Activated T-cell treated with anti-CD3 and anti-CD28 coated beads, Interleukin-2, amount 50 U/mL, for 4 hours (primary cell): ENCODE data around the gene MFAP3L. TPM values are rescaled to one million over a fixed set of nuclear protein-coding genes. Genes with fewer than 3 reads are reported as not detected.

ENCODE experiments used
- ATAC-seq, 2 donors: fragments of 200-7000 bp; cut with Tn5 transposase; one replicate each; pipeline ENCODE4 v1.10.0; 2021
- DNase-seq: peaks from one replicate; pipeline ENCODE4 v3.0.0-alpha.2; 2020
- H3K27me3 Mint-ChIP-seq: one replicate; pipeline ENCODE4 v1.8.0; 2021; ENCODE audit warnings: low read depth, mixed read lengths
- H3K36me3 Mint-ChIP-seq: one replicate; pipeline ENCODE4 v1.8.0; 2022; ENCODE audit warnings: mixed read lengths; ENCODE audit not compliant: insufficient read depth
- H3K4me1 Mint-ChIP-seq: one replicate; pipeline ENCODE4 v1.8.0; 2021; ENCODE audit warnings: low read depth, mixed read lengths
- H3K4me3 Mint-ChIP-seq: one replicate; pipeline ENCODE4 v1.8.0; 2021; ENCODE audit warnings: mild to moderate bottlenecking, moderate library complexity, mixed read lengths
- H3K9me3 Mint-ChIP-seq: one replicate; pipeline ENCODE4 v1.8.0; 2021; ENCODE audit warnings: mixed read lengths
- total RNA-seq, 3 donors: library from RNA; stranded (reverse); gene quantifications; one replicate each; pipeline ENCODE4 v1.2.1, GENCODE V29; 2021

Gene MFAP3L
- total RNA-seq, 3 donors from 2014 or later = 1.1 to 1.4 (median 1.4) TPM

GRCh38 chr4:169987327-169988228, 38.6 kb downstream of the MFAP3L start:
- no peaks in the 10 kb centered on the region for H3K27me3 Mint-ChIP-seq
- no peaks in the 10 kb centered on the region for H3K36me3 Mint-ChIP-seq
- no peaks in the 10 kb centered on the region for H3K4me1 Mint-ChIP-seq
- no peaks in the 10 kb centered on the region for H3K9me3 Mint-ChIP-seq
- no peak for DNase-seq
- no peak overlapping the region for H3K4me3 Mint-ChIP-seq
- ATAC-seq = no peak

GRCh38 chr4:169986369-169986768, 39.8 kb downstream of the MFAP3L start:
- Mint-ChIP-seq H3K4me1 (no peaks in the 10 kb centered on the region), H3K27me3 (peaks cover 8% of the 10 kb centered on the region), H3K36me3 (no peaks in the 10 kb centered on the region), H3K9me3 (no peaks in the 10 kb centered on the region), H3K4me3 (no peak overlapping the region)
- DNase-seq = no peak
- no peak for ATAC-seq

DNA sequence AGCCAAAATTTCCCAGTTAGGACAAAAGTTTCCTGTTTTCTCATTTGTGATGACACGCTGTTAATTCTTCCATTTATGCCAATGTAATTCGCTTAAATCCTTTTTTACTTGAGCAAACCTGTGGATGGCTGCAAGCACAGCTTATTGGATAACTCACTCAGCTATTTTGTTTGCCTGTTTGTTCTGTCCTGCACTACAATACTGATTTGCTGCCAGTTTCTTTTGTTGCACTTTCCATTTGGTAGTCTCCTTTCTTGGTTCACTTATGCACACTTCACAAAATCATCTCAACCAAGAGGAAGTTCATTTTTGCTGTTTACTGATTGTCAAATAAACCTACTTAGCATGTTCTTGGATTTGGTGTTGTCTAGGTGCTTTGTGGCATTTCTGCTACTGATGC, 40.3 kb downstream of the MFAP3L start:
- no peak for DNase-seq
- no peaks in the 10 kb centered on the region for H3K4me1 Mint-ChIP-seq
- H3K9me3 Mint-ChIP-seq = no peaks in the 10 kb centered on the region
- no peak for ATAC-seq
- H3K27me3 Mint-ChIP-seq = peaks cover 11% of the 10 kb centered on the region
- no peaks in the 10 kb centered on the region for H3K36me3 Mint-ChIP-seq
- no peak overlapping the region for H3K4me3 Mint-ChIP-seq

GRCh38 chr4:169984745-169985144, 41.5 kb downstream of the MFAP3L start:
- Mint-ChIP-seq H3K27me3 (peaks cover 14% of the 10 kb centered on the region), H3K4me3 (no peak overlapping the region), H3K36me3 (no peaks in the 10 kb centered on the region), H3K4me1 (no peaks in the 10 kb centered on the region), H3K9me3 (no peaks in the 10 kb centered on the region)
- ATAC-seq (no peak), DNase-seq (no peak)

GRCh38 chr4:169984173-169984572, 42.0 kb downstream of the MFAP3L start:
- H3K4me1 Mint-ChIP-seq = no peaks in the 10 kb centered on the region
- no peaks in the 10 kb centered on the region for H3K36me3 Mint-ChIP-seq
- no peak for ATAC-seq
- H3K4me3 Mint-ChIP-seq = no peak overlapping the region
- H3K9me3 Mint-ChIP-seq = no peaks in the 10 kb centered on the region
- peaks cover 14% of the 10 kb centered on the region for H3K27me3 Mint-ChIP-seq
- DNase-seq = no peak

- no peak for ATAC-seq
- Mint-ChIP-seq H3K9me3 (no peaks in the 10 kb centered on the region), H3K4me3 (no peak overlapping the region), H3K27me3 (peaks cover 24% of the 10 kb centered on the region), H3K4me1 (no peaks in the 10 kb centered on the region), H3K36me3 (no peaks in the 10 kb centered on the region)
- DNase-seq = no peak
These were observed 49.2 kb downstream of the MFAP3L start for GRCh38 chr4:169976951-169977350.

GRCh38 chr4:169975838-169976796, 50.1 kb downstream of the MFAP3L start:
- Mint-ChIP-seq H3K36me3 (no peaks in the 10 kb centered on the region), H3K4me3 (no peak overlapping the region), H3K9me3 (no peaks in the 10 kb centered on the region), H3K4me1 (no peaks in the 10 kb centered on the region), H3K27me3 (peaks cover 19% of the 10 kb centered on the region)
- ATAC-seq (no peak), DNase-seq (no peak)

DNA sequence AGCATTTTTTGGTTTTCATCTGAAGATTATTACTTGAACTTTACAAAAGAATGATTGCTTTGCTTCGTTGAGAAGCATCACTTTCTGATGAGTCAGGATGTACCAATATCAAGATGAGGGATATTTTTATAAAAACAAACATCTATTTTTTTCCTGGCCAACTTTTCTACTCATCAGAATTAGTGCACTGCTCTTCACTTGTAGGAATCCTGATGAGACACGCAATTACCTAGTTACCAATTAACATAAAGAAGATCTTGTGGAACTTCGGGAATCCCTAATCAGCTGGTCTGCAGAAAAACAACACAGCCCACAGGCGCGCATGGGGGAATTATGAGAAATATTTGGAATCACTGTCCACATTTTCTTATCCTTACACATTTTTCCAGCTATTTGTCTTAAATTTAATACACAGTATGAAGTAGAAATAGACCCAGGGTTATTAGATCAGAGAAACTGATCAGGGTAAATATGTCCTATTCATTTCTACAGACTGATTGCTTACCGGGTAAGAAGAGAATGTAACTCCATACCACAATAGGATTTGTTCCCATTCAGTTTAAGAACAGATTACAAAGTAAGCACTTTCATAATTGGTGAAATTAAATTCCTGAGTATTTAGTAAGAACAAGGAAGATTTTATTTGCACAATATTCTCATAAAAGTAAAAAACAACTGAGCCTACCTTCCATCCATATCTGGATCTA, 50.9 kb downstream of the MFAP3L start:
- peaks cover 15% of the 10 kb centered on the region for H3K27me3 Mint-ChIP-seq
- no peaks in the 10 kb centered on the region for H3K36me3 Mint-ChIP-seq
- H3K4me3 Mint-ChIP-seq = no peak overlapping the region
- ATAC-seq = no peak
- no peak for DNase-seq
- no peaks in the 10 kb centered on the region for H3K4me1 Mint-ChIP-seq
- H3K9me3 Mint-ChIP-seq = no peaks in the 10 kb centered on the region

- Mint-ChIP-seq H3K36me3 (no peaks in the 10 kb centered on the region), H3K4me1 (no peaks in the 10 kb centered on the region), H3K9me3 (no peaks in the 10 kb centered on the region), H3K27me3 (peaks cover 12% of the 10 kb centered on the region), H3K4me3 (no peak overlapping the region)
- no peak for ATAC-seq
- no peak for DNase-seq
These were observed 54.7 kb downstream of the MFAP3L start for GRCh38 chr4:169971456-169972015.

- DNase-seq (no peak), ATAC-seq (no peak)
- no peaks in the 10 kb centered on the region for H3K4me1 Mint-ChIP-seq
- peaks cover 5% of the 10 kb centered on the region for H3K27me3 Mint-ChIP-seq
- H3K36me3 Mint-ChIP-seq = no peaks in the 10 kb centered on the region
- no peaks in the 10 kb centered on the region for H3K9me3 Mint-ChIP-seq
- H3K4me3 Mint-ChIP-seq = no peak overlapping the region
These were observed 57.2 kb downstream of the MFAP3L start for GRCh38 chr4:169968999-169969398.

DNA sequence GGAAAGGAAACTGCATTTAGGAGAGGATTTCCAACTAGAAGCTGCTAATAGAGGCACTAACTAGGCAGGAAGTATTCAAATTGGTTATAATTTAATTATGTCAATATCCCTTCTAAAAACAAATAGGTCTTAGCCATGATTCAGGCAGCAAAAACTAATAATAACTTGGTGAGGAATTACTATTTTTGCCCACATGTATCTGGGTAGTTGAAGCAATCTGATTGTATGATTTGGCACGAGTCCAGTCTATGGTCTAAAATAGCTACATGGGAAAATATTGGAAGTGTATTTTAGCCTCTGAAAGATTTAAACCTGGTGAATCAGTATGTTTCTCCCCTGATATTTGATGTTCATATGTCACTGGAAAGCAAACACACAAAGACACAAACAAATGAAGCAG, 62.2 kb downstream of the MFAP3L start:
- H3K4me3 Mint-ChIP-seq = no peak overlapping the region
- peaks cover 3% of the 10 kb centered on the region for H3K9me3 Mint-ChIP-seq
- no peak for ATAC-seq
- no peak for DNase-seq
- H3K4me1 Mint-ChIP-seq = no peaks in the 10 kb centered on the region
- H3K36me3 Mint-ChIP-seq = no peaks in the 10 kb centered on the region
- H3K27me3 Mint-ChIP-seq = peaks cover 3% of the 10 kb centered on the region

- no peak for ATAC-seq
- Mint-ChIP-seq H3K4me1 (no peaks in the 10 kb centered on the region), H3K27me3 (peaks cover 7% of the 10 kb centered on the region), H3K9me3 (peaks cover 3% of the 10 kb centered on the region), H3K4me3 (no peak overlapping the region), H3K36me3 (no peaks in the 10 kb centered on the region)
- DNase-seq = no peak
These were observed 66.9 kb downstream of the MFAP3L start for GRCh38 chr4:169959254-169959653.

GRCh38 chr4:169958629-169959028, 67.6 kb downstream of the MFAP3L start:
- H3K4me1 Mint-ChIP-seq = no peaks in the 10 kb centered on the region
- peaks cover 7% of the 10 kb centered on the region for H3K27me3 Mint-ChIP-seq
- DNase-seq (no peak), ATAC-seq (no peak)
- no peaks in the 10 kb centered on the region for H3K36me3 Mint-ChIP-seq
- peaks cover 3% of the 10 kb centered on the region for H3K9me3 Mint-ChIP-seq
- H3K4me3 Mint-ChIP-seq = no peak overlapping the region

DNA sequence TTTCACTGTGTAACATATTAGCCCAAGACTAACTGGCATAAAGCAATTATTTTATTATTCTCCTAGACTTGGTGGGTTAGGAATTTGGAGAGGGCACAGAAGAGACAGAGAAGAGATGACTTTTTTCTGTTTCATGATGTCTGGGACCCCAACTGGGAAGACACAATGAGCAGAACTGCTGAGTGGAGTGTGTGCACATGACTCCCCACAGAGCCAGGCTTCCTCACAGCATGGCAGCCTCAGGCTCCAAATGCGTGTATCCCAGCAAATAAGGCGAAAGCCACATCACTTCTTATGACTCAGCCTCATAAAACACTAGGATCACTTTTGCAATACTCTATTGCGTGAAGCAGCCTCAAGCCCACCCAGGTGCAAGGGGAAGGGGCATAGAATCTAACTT, 68.4 kb downstream of the MFAP3L start:
- Mint-ChIP-seq H3K9me3 (peaks cover 3% of the 10 kb centered on the region), H3K4me1 (peaks cover 1% of the 10 kb centered on the region), H3K4me3 (no peak overlapping the region), H3K27me3 (peaks cover 12% of the 10 kb centered on the region), H3K36me3 (no peaks in the 10 kb centered on the region)
- no peak for DNase-seq
- ATAC-seq = no peak
